ENCODE measurements around the gene MEPCE.
A peak's percentile ranks its signal among the peaks of the same experiment; 100 is the strongest.

MEPCE gene

GRCh38 chr7:100469227-100470044 lies 39.8 kb downstream of the MEPCE start:
- Mint-ChIP-seq H3K9me3 (peaks cover 0 to 1% of the 10 kb centered on the region in 2 donors), H3K4me1 (peaks cover 34 to 58% of the 10 kb centered on the region in 2 donors), H3K27me3 (no peaks in the 10 kb centered on the region), H3K36me3 (peaks cover 51 to 63% of the 10 kb centered on the region in 2 donors), H3K27ac (peak overlapping the region; percentile 25), H3K4me3 (peak overlapping the region in 1 of 2 donors; percentile 25)
- ATAC-seq (replicated peaks), result peak; percentile 68 to 77
- peak; percentile 53 for DNase-seq

- Mint-ChIP-seq H3K27me3 (no peaks in the 10 kb centered on the region), H3K4me3 (no peak overlapping the region), H3K27ac (peak overlapping the region; percentile 89), H3K9me3 (peaks cover 0 to 1% of the 10 kb centered on the region in 2 donors), H3K4me1 (peaks cover 43 to 64% of the 10 kb centered on the region in 2 donors), H3K36me3 (peaks cover 55 to 64% of the 10 kb centered on the region in 2 donors)
- DNase-seq (no peak), ATAC-seq (replicated peaks) (no peak)
These were observed 41.4 kb downstream of the MEPCE start for GRCh38 chr7:100471021-100471420.

GRCh38 chr7:100472121-100472851 lies 42.7 kb downstream of the MEPCE start:
- Mint-ChIP-seq H3K36me3 (peaks cover 55 to 65% of the 10 kb centered on the region in 2 donors), H3K27me3 (no peaks in the 10 kb centered on the region), H3K9me3 (peaks cover 0 to 1% of the 10 kb centered on the region in 2 donors), H3K4me3 (peak overlapping the region; percentile 62 to 73), H3K27ac (peak overlapping the region; percentile 91), H3K4me1 (peaks cover 43 to 65% of the 10 kb centered on the region in 2 donors)
- ATAC-seq (replicated peaks) (no peak), DNase-seq (no peak)

GRCh38 chr7:100472854-100473499 lies 43.3 kb downstream of the MEPCE start:
- H3K9me3 Mint-ChIP-seq, result peaks cover 0 to 1% of the 10 kb centered on the region in 2 donors
- peak; percentile 67 for DNase-seq
- peak; percentile 52 to 75 for ATAC-seq (replicated peaks)
- peak overlapping the region; percentile 91 for H3K27ac Mint-ChIP-seq
- peaks cover 43 to 66% of the 10 kb centered on the region in 2 donors for H3K4me1 Mint-ChIP-seq
- peak overlapping the region; percentile 62 to 73 for H3K4me3 Mint-ChIP-seq
- no peaks in the 10 kb centered on the region for H3K27me3 Mint-ChIP-seq
- H3K36me3 Mint-ChIP-seq, result peaks cover 53 to 62% of the 10 kb centered on the region in 2 donors

GRCh38 chr7:100475549-100475948 lies 45.9 kb downstream of the MEPCE start:
- H3K36me3 Mint-ChIP-seq, result peaks cover 50 to 65% of the 10 kb centered on the region in 2 donors
- H3K4me1 Mint-ChIP-seq, result peaks cover 38 to 59% of the 10 kb centered on the region in 2 donors
- no peaks in the 10 kb centered on the region for H3K27me3 Mint-ChIP-seq
- no peak for ATAC-seq (replicated peaks)
- H3K27ac Mint-ChIP-seq, result peak overlapping the region; percentile 92
- peak overlapping the region; percentile 83 to 85 for H3K4me3 Mint-ChIP-seq
- DNase-seq, result no peak
- peaks cover 0 to 1% of the 10 kb centered on the region in 2 donors for H3K9me3 Mint-ChIP-seq

- ATAC-seq (replicated peaks) (no peak), DNase-seq (no peak)
- Mint-ChIP-seq H3K27me3 (no peaks in the 10 kb centered on the region), H3K9me3 (peaks cover 0 to 1% of the 10 kb centered on the region in 2 donors), H3K4me3 (peak overlapping the region; percentile 83 to 85), H3K4me1 (peaks cover 35 to 63% of the 10 kb centered on the region in 2 donors), H3K36me3 (peaks cover 48 to 60% of the 10 kb centered on the region in 2 donors), H3K27ac (peak overlapping the region; percentile 92)
These were observed 46.6 kb downstream of the MEPCE start for GRCh38 chr7:100476101-100476780.

GRCh38 chr7:100476903-100477870 lies 47.6 kb downstream of the MEPCE start:
- Mint-ChIP-seq H3K27ac (peak overlapping the region; percentile 92), H3K4me3 (peak overlapping the region; percentile 83 to 85), H3K36me3 (peaks cover 42 to 56% of the 10 kb centered on the region in 2 donors), H3K9me3 (peaks cover 0 to 1% of the 10 kb centered on the region in 2 donors), H3K27me3 (no peaks in the 10 kb centered on the region), H3K4me1 (peaks cover 32 to 62% of the 10 kb centered on the region in 2 donors)
- no peak for ATAC-seq (replicated peaks)
- no peak for DNase-seq

GRCh38 chr7:100477871-100478267 lies 48.2 kb downstream of the MEPCE start:
- peak overlapping the region; percentile 83 to 85 for H3K4me3 Mint-ChIP-seq
- peaks cover 33 to 64% of the 10 kb centered on the region in 2 donors for H3K4me1 Mint-ChIP-seq
- no peak for ATAC-seq (replicated peaks)
- no peaks in the 10 kb centered on the region for H3K27me3 Mint-ChIP-seq
- H3K27ac Mint-ChIP-seq, result peak overlapping the region; percentile 96
- DNase-seq, result no peak
- peaks cover 0 to 1% of the 10 kb centered on the region in 2 donors for H3K9me3 Mint-ChIP-seq
- peaks cover 40 to 53% of the 10 kb centered on the region in 2 donors for H3K36me3 Mint-ChIP-seq

GRCh38 chr7:100478958-100479660 lies 49.5 kb downstream of the MEPCE start, which contains the start of gene TSC22D4:
TSS of gene TSC22D4 (minus strand) at chr7:100479214. CDS start at chr7:100478038, 1,176 bp downstream.
- H3K27ac Mint-ChIP-seq, result peak within 1 kb of the TSS; percentile 96
- no peaks in the 10 kb centered on the region for H3K9me3 Mint-ChIP-seq
- peaks cover 25 to 54% of the 10 kb centered on the region in 2 donors for H3K4me1 Mint-ChIP-seq
- no peaks in the 10 kb centered on the region for H3K27me3 Mint-ChIP-seq
- peak within 1 kb of the TSS; percentile 83 to 85 for H3K4me3 Mint-ChIP-seq
- DNase-seq (peak; percentile 88), ATAC-seq (replicated peaks) (peak; percentile 74)
- H3K36me3 Mint-ChIP-seq, result peaks cover 30 to 40% of the 10 kb centered on the region in 2 donors

- Mint-ChIP-seq H3K4me1 (peaks cover 12 to 34% of the 10 kb centered on the region in 2 donors), H3K9me3 (no peaks in the 10 kb centered on the region), H3K27me3 (peaks cover 5 to 8% of the 10 kb centered on the region in 2 donors), H3K27ac (no peak overlapping the region), H3K4me3 (no peak overlapping the region), H3K36me3 (peaks cover 12 to 21% of the 10 kb centered on the region in 2 donors)
- ATAC-seq (replicated peaks) (no peak), DNase-seq (no peak)
These were observed 51.8 kb downstream of the MEPCE start for GRCh38 chr7:100481466-100481865.

GRCh38 chr7:100482728-100483089 lies 53.1 kb downstream of the MEPCE start:
- Mint-ChIP-seq H3K27me3 (peaks cover 5 to 16% of the 10 kb centered on the region in 2 donors), H3K9me3 (no peaks in the 10 kb centered on the region), H3K4me1 (peaks cover 8 to 22% of the 10 kb centered on the region in 2 donors), H3K27ac (peak overlapping the region; percentile 77), H3K4me3 (peak overlapping the region; percentile 85 to 86), H3K36me3 (peaks cover 4 to 11% of the 10 kb centered on the region in 2 donors)
- ATAC-seq (replicated peaks) (no peak), DNase-seq (no peak)

- peaks cover 1 to 6% of the 10 kb centered on the region in 2 donors for H3K36me3 Mint-ChIP-seq
- H3K9me3 Mint-ChIP-seq, result no peaks in the 10 kb centered on the region
- H3K27me3 Mint-ChIP-seq, result peaks cover 5 to 16% of the 10 kb centered on the region in 2 donors
- H3K4me1 Mint-ChIP-seq, result peaks cover 8 to 22% of the 10 kb centered on the region in 2 donors
- ATAC-seq (replicated peaks) (peak; percentile 57 to 72), DNase-seq (peak; percentile 77)
- H3K27ac Mint-ChIP-seq, result peak overlapping the region; percentile 77
- peak overlapping the region; percentile 85 to 86 for H3K4me3 Mint-ChIP-seq
These were observed 53.6 kb downstream of the MEPCE start for GRCh38 chr7:100483090-100483721.

Data from stimulated activated naive B cell treated with anti-CD40 and anti-IgM and Interleukin-4, amounts not matched to agents 10 μg/mL and 1 μg/mL and 100 μg/mL, for 72 hours (primary cell).